GM12878 (cell line): ENCODE data around the gene NT5C2. TPM values are rescaled to one million over a fixed set of nuclear protein-coding genes. Genes with fewer than 3 reads are reported as not detected.

Source experiments
- ATAC-seq: fragments of 200-7000 bp; cut with Tn5 transposase; 3 replicates; pipeline ENCODE4 v1.9.1; 2020; ENCODE audit warnings: mild to moderate bottlenecking, moderate library complexity
- BruUV-seq: library from RNA; stranded (reverse); fragments of 400-500 nt; replicated peaks from 2 replicates; lab custom pipeline; 2021; lab: Mats Ljungman, UMichigan
- CTCF ChIA-PET: fragments of 300-600 bp; sonication (Branson Sonifier 250); formaldehyde crosslinking; extraction: SDS; loops from one replicate; lab custom pipeline; 2021; ENCODE audit warnings: inconsistent platforms; lab: Yijun Ruan, JAX
- POLR2A ChIA-PET: fragments of 350-600 bp; formaldehyde crosslinking; extraction: SDS; loops from one replicate; lab custom pipeline; 2021; ENCODE audit warnings: inconsistent platforms; lab: Charles Lee
- RAD21 ChIA-PET: fragments of 300-600 bp; sonication (Branson Sonifier 250); formaldehyde crosslinking; loops from one replicate; lab custom pipeline; 2023; ENCODE audit warnings: antibody characterized with exemption; ENCODE audit not compliant: unreplicated experiment; lab: Charles Lee
- SMC1A ChIA-PET: fragments of 300-600 bp; sonication (Branson Sonifier 250); formaldehyde crosslinking; loops from one replicate; lab custom pipeline; 2023; ENCODE audit not compliant: unreplicated experiment, uncharacterized antibody; lab: Charles Lee
- DNase-seq: peaks from one replicate; pipeline ENCODE4 v3.0.0-alpha.2; 2011; ENCODE audit warnings: low read depth, low spot score
- FAIRE-seq: peaks from 3 replicates; lab custom pipeline; 2011; peaks lifted over from hg19 to GRCh38; lab: Jason Lieb, UNC
- H2AFZ ChIP-seq: 2 replicates; pipeline ENCODE4 v1.6.0; 2011; ENCODE audit warnings: low read depth, low read length, control low read depth; ENCODE audit not compliant: control insufficient read depth
- H3K27ac ChIP-seq: 2 replicates; pipeline ENCODE4 v1.5.1; 2011; ENCODE audit warnings: control low read depth; ENCODE audit not compliant: control insufficient read depth, insufficient read depth
- H3K27me3 ChIP-seq, 2 experiments: replicated peaks in 1 of 2; 2 replicates each; pipeline versions ENCODE4 v1.6.0 to v1.6.1; 2011; ENCODE audit warnings: low read length in 1 of 2; ENCODE audit not compliant: control insufficient read depth in 2 of 2, insufficient read depth in 2 of 2
- H3K36me3 ChIP-seq, 2 experiments: 2 replicates each; pipeline ENCODE4 v1.5.1; 2011; ENCODE audit warnings: low read length in 1 of 2; ENCODE audit not compliant: control insufficient read depth in 2 of 2, insufficient read depth in 2 of 2
- H3K4me1 ChIP-seq: 2 replicates; pipeline ENCODE4 v1.6.1; 2011; ENCODE audit warnings: mild to moderate bottlenecking, low read length, moderate library complexity, mixed read lengths; ENCODE audit not compliant: control insufficient read depth, insufficient read depth
- H3K4me2 ChIP-seq: 2 replicates; pipeline ENCODE4 v1.6.0; 2011; ENCODE audit warnings: control low read depth; ENCODE audit not compliant: control insufficient read depth, insufficient read depth
- H3K4me3 ChIP-seq: fragments of 200-600 bp; sonication (generic); 2 replicates; pipeline ENCODE4 v1.5.1; 2016
- H3K79me2 ChIP-seq: 2 replicates; pipeline ENCODE4 v1.6.0; 2011; ENCODE audit warnings: low read length; ENCODE audit not compliant: control insufficient read depth, insufficient read depth
- H3K9ac ChIP-seq: 2 replicates; pipeline ENCODE4 v1.8.0; 2011; ENCODE audit warnings: low read length, control low read depth, mixed read lengths; ENCODE audit not compliant: control insufficient read depth, insufficient read depth
- H3K9me3 ChIP-seq: replicated peaks from 3 replicates; pipeline ENCODE4 v1.5.1; 2011; ENCODE audit warnings: mild to moderate bottlenecking, low read length; ENCODE audit not compliant: control insufficient read depth, insufficient read depth
- H4K20me1 ChIP-seq: 2 replicates; pipeline ENCODE4 v1.6.0; 2011; ENCODE audit not compliant: control insufficient read depth, insufficient read depth
- ATF7 ChIP-seq: fragments of 450-650 bp; IDR thresholded peaks from 2 replicates; pipeline ENCODE4 v1.6.1; 2016; ENCODE audit warnings: low read depth, mild to moderate bottlenecking
- CEBPZ ChIP-seq: fragments of 150-350 bp; IDR thresholded peaks from 2 replicates; pipeline ENCODE4 v1.6.1; 2016; ENCODE audit warnings: low read depth, low read length
- ELK1 ChIP-seq: IDR thresholded peaks from 2 replicates; pipeline ENCODE4 v1.6.1; 2012; ENCODE audit warnings: low read depth, low read length, improper control_type of control experiment
- GATAD2B ChIP-seq: fragments of 450-650 bp; conservative IDR thresholded peaks from 2 replicates; pipeline ENCODE4 v1.6.1; 2017; ENCODE audit warnings: low read depth, mild to moderate bottlenecking, moderate library complexity
- KDM1A ChIP-seq: fragments of 200-600 bp; sonication (generic); IDR thresholded peaks from 2 replicates; pipeline ENCODE4 v1.6.1; 2016; ENCODE audit warnings: borderline replicate concordance
- MEF2B ChIP-seq: fragments of 450-650 bp; IDR thresholded peaks from 2 replicates; pipeline ENCODE4 v1.6.1; 2018; ENCODE audit warnings: mild to moderate bottlenecking, moderate library complexity; ENCODE audit not compliant: partially characterized antibody, poor library complexity, severe bottlenecking
- MYB ChIP-seq: fragments of 150-350 bp; IDR thresholded peaks from 2 replicates; pipeline ENCODE4 v1.6.1; 2014; ENCODE audit warnings: mild to moderate bottlenecking, low read depth, low read length, borderline replicate concordance
- NFIC ChIP-seq: IDR thresholded peaks from 2 replicates; pipeline ENCODE4 v1.6.1; 2012; ENCODE audit warnings: low read depth, mild to moderate bottlenecking, inconsistent platforms, low read length, moderate library complexity
- SIX5 ChIP-seq: IDR thresholded peaks from 2 replicates; pipeline ENCODE4 v1.6.1; 2011; ENCODE audit warnings: mild to moderate bottlenecking, low read depth, low read length, moderate library complexity; ENCODE audit not compliant: severe bottlenecking
- TARDBP ChIP-seq: IDR thresholded peaks from 2 replicates; pipeline ENCODE4 v1.6.1; 2016; ENCODE audit warnings: borderline replicate concordance
- WGBS: methylation state at CpG from one replicate; pipeline ENCODE4 v1.1.6; 2016; ENCODE audit warnings: low lambda C conversion rate; ENCODE audit not compliant: insufficient replicate concordance, insufficient coverage; ENCODE audit errors: missing lambda C conversion rate; 5-methylcytosine and 5-hydroxymethylcytosine counted together
- in situ Hi-C: fragments of 300-500 bp; cut with MboI; formaldehyde crosslinking; loops from 9 replicates; pipeline ENCODE4 v1.14.3; 2018; ENCODE audit warnings: mixed read lengths
- intact Hi-C: fragments of 100-400 bp; cut with micrococcal nuclease; formaldehyde crosslinking; loops from one replicate; pipeline ENCODE4 v1.14.2; 2022; ENCODE audit not compliant: unreplicated experiment
- polyA plus RNA-seq, 11 experiments: library from polyadenylated mRNA; depleted of rRNA in 4 of 11; unstranded in 6 of 11; stranded (reverse) in 5 of 11; fragments of >200 nt; fragmentation: Nextera tagmentation in 4 of 11; fragmentation: Illumina TruSeq in 1 of 11; extraction: Ambion mirVana in 4 of 11; extraction: Trizol in 1 of 11; gene quantifications; 1 replicate in 1 of 11; 2 replicates in 10 of 11; pipeline versions ENCODE4 v1.2.1 to v1.2.3, GENCODE V29; 2011 to 2016; ENCODE audit warnings: inconsistent platforms in 2 of 11, missing spikeins in 2 of 11, low read depth in 1 of 11
- total RNA-seq, 4 experiments: library from RNA; depleted of rRNA in 3 of 4; stranded (reverse); fragments of >200 nt in 3 of 4; fragmentation: Illumina TruSeq in 1 of 4; extraction: Trizol in 1 of 4; gene quantifications; 2 replicates each; pipeline versions ENCODE4 v1.2.1 to v1.2.3, GENCODE V29; 2013 to 2021

The NT5C2 gene
- total and polyA plus RNA-seq, 10 of the 15 experiments (the other 5 are each of a cell fraction or from before 2014, with no cell fraction given): 15.8 to 70.1 (median 56.0) TPM

GRCh38 chr10:103202319-103202718 lies 9.2 kb upstream of the NT5C2 start:
- in situ Hi-C loops (no loop called here), intact Hi-C loops (no loop called here)
- Histone ChIP-seq H3K4me1 (no peaks in the 10 kb centered on the region), H3K27ac (no peak overlapping the region), H2AFZ (no peak overlapping the region), H3K4me2 (no peak overlapping the region), H3K9me3 (no peaks in the 10 kb centered on the region; the same call in 1 of the 3 replicates), H3K4me3 (no peak overlapping the region), H3K27me3 (no peaks in the 10 kb centered on the region), H3K36me3 (no peaks in the 10 kb centered on the region), H3K9ac (no peak overlapping the region), H4K20me1 (no peaks in the 10 kb centered on the region), H3K79me2 (no peaks in the 10 kb centered on the region)
- BruUV-seq: no TSS peak
- ChIA-PET RAD21 (no interaction called here), POLR2A (interaction anchor here (0.7 kb wide), 1 partner anchor 22 kb away, joined by 4 read pairs; no protein-coding TSS in a partner anchor), CTCF (no interaction called here), SMC1A (no interaction called here)
- DNase-seq (no peak), FAIRE-seq (no peak), ATAC-seq (no peak)
- 55% methylated on average over 7 of the region's 7 CpGs for WGBS
- TF ChIP-seq NFIC (no peak), ATF7 (no peak), MEF2B (no peak), KDM1A (no peak), GATAD2B (no peak), SIX5 (no peak), MYB (no peak), TARDBP (no peak), ELK1 (no peak), CEBPZ (no peak)
